NB4 (cell line): Measurements from ENCODE around the gene TGFBR3.

Source experiments
- DNase-seq: peaks from one replicate; pipeline ENCODE4 v3.0.0; 2010; ENCODE audit warnings: low read depth
- H3K4me3 ChIP-seq: one replicate; pipeline ENCODE4 v1.5.1; 2011; ENCODE audit warnings: mild to moderate bottlenecking, low read depth, low read length, moderate library complexity
- MYC ChIP-seq: IDR thresholded peaks from 2 replicates; pipeline ENCODE4 v1.6.1; 2011; ENCODE audit warnings: low read depth, low read length
- POLR2A ChIP-seq: IDR thresholded peaks from 2 replicates; pipeline ENCODE4 v1.6.1; 2011; ENCODE audit warnings: mild to moderate bottlenecking; ENCODE audit not compliant: insufficient read length; ENCODE audit errors: extremely low read depth
- TF ChIP-seq, protein P1 (sequence below): IDR thresholded peaks from one replicate; pipeline ENCODE4 v1.5.1; 2012; ENCODE audit warnings: low read depth, low read length
- TF ChIP-seq, protein P2 (sequence below): IDR thresholded peaks from 2 replicates; pipeline ENCODE4 v1.6.1; 2011; ENCODE audit warnings: low read depth, low read length

The TGFBR3 gene

DNA sequence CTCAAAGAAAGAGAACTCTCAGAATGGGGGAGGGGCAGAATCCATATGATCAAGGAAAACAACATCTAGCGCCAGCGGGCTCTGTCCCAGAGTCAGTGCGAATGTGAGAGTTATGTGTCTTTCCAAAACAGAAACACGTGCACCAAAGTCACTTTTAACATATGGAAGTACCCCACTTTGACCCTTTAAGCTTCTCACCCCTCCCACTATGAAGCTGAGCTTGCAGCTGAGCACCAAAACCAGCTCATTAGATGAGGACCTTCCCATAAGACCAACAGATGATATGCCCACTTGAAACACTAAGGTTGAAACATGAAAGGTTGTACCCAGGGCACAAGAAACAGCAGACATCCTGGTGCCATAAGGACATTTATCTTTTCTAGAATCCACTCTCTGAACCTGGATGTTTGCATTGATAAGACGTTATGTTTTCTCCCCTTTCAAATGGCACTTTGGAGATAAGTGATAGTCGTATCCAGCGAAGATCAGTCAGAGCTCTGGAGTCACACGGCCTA lies 171.0 kb downstream of the TGFBR3 start:
- H3K4me3 ChIP-seq: no peak overlapping the region
- DNase-seq: no peak
- TF ChIP-seq POLR2A: no peak
- TF ChIP-seq, protein P1, sequence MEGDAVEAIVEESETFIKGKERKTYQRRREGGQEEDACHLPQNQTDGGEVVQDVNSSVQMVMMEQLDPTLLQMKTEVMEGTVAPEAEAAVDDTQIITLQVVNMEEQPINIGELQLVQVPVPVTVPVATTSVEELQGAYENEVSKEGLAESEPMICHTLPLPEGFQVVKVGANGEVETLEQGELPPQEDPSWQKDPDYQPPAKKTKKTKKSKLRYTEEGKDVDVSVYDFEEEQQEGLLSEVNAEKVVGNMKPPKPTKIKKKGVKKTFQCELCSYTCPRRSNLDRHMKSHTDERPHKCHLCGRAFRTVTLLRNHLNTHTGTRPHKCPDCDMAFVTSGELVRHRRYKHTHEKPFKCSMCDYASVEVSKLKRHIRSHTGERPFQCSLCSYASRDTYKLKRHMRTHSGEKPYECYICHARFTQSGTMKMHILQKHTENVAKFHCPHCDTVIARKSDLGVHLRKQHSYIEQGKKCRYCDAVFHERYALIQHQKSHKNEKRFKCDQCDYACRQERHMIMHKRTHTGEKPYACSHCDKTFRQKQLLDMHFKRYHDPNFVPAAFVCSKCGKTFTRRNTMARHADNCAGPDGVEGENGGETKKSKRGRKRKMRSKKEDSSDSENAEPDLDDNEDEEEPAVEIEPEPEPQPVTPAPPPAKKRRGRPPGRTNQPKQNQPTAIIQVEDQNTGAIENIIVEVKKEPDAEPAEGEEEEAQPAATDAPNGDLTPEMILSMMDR: no peak
- TF ChIP-seq, protein P2, sequence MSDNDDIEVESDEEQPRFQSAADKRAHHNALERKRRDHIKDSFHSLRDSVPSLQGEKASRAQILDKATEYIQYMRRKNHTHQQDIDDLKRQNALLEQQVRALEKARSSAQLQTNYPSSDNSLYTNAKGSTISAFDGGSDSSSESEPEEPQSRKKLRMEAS: no peak
- TF ChIP-seq MYC: no peak

DNA sequence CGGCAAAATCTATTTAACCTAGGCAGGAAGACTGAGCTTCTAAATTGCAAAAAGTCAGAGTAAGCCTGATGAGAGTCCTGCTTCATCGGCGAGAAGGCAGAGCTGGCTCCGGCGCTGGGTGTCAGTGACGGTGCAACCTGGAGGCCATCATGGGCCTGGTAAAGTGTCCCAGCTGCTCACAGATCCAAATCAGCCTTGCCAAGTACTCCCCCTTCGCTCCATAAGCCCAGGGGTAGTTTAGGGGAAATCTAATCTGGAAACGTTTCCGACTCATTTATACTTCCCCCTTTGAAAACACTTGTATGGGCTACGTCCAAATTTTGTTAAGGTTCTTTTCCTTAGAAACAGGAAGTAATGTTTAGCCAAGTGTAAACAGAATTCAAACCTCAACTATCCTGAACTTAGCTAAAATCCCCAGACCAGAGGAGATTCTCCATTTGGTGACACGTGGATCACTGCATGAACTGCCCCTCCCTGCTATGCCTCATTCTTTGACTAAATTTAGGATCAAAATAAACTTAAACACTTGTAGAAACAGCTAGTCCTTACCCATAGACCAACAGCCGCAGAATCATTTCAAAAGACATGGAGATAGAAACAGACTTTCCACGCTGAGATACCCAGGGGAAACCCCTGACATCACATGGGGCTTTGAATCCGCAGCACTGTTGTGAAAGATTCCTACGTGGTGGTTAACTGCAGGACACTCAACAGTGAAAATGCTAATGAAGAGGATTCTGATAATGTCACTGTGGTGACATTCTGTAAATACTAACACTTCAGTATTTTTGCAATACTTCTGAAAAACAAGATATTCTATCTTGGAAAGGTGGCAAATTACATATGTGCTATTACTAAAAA lies 172.7 kb downstream of the TGFBR3 start:
- TF ChIP-seq MYC: no peak; the same call in 1 of the 2 replicates
- TF ChIP-seq, protein P2: peak; percentile 39; the same call in 1 of the 2 replicates
- H3K4me3 ChIP-seq: no peak overlapping the region
- peak; percentile 56 for DNase-seq

DNA sequence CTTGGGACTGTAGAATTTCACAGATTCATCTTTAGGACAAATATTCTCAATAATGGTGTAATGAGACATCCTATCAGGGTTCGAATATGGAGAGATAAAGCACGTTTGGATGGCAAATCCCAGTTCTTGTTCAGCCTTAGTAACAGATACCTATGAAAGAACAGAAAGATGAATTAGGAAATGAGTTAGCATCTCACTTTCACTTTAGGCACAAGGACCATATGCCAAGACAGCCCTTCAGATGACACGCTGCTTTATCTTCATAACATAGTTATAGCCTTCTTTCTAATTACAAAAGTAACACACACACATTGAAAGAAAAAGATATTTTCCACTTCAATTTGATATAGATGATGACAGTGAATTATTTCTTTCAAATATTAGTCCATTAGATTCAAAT lies 173.6 kb downstream of the TGFBR3 start:
- H3K4me3 ChIP-seq: no peak overlapping the region
- TF ChIP-seq MYC: no peak
- no peak for TF ChIP-seq POLR2A
- TF ChIP-seq, protein P2: no peak
- DNase-seq: no peak

DNA sequence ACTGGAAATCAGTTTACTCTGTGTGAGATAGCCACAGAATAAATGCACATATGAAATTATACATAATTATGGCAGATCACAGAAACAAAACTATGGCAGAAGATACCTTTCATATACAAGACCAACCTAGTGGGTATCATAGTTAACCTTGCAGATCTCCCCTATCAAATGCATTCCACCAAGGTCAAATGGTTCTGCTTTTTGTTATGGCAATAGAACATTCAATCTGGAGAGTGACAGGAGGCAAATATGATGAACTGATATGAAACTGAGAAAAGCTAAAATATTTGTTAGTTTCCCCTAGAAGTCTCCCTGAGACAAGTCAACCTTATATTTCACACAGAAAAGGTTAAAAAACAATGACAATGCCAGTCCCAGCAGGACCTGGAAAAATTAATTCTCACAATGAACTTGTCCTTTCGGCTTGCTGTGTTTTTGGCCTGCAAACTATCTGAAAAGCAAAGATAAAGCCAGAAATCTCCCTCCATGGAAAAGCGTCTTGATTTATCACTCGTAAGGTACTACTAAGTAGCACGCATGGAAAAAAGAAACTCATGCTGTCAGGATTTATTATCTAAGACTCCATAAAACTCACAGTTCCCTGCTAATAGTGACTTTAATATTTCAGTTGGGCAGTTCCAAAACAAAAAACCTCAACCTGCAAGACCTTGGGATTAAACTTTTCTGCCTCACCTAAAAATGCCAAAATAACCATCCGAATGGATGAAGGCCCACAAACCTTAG lies 174.3 kb downstream of the TGFBR3 start:
- no peak for DNase-seq
- TF ChIP-seq POLR2A (no peak), MYC (no peak)
- TF ChIP-seq, protein P2: no peak
- TF ChIP-seq, protein P1: no peak
- H3K4me3 ChIP-seq: no peak overlapping the region

DNA sequence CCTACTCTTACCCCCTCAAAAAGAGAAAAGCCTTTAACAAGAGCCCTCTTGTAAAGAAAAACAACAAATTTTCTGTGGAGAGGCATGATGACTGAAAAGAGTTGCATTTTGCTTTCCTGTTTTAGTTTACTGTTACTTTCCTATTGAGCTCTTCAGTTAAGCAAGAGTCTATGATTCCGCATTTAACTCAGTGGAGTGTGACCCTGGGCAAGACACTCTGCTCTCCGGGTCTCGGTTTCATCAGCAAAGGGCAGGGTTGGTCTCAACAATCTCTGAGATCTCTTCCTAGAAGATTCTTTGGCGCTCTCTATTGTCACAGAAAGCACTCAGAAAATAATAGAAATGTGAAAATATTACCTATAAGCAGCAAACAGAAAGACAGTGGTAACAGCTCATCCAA lies 175.7 kb downstream of the TGFBR3 start:
- no peak for DNase-seq
- TF ChIP-seq POLR2A: no peak
- TF ChIP-seq, protein P1: no peak
- TF ChIP-seq, protein P2: no peak
- TF ChIP-seq MYC: no peak
- H3K4me3 ChIP-seq: no peak overlapping the region

DNA sequence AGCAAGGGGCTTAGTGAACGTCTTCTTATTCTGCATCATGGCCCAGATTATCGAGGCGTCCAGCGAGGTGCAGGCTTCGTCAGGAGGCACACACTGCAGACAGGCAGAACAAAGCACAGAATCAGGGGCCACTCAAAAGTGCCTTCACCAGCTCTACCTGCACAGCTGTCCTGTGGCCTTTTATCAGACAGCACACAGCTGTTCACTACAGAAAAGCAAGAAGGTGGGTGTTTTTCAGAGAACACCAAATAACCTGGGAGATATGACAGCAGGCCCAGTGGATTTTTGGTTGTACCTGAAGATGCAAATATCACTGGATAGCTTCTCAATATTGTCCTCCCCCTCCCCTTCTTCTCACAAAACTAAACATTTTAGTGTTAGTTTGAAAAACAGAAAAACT lies 177.3 kb downstream of the TGFBR3 start:
- no peak overlapping the region for H3K4me3 ChIP-seq
- TF ChIP-seq, protein P1: no peak
- TF ChIP-seq MYC (no peak), POLR2A (no peak)
- TF ChIP-seq, protein P2: no peak
- no peak for DNase-seq
